NCI-H2107 treated with DMSO at 0.1 percent for 48 hours (cell line): ENCODE data around the gene CCDC179.

Source experiments
- DNase-seq: peaks from one replicate; lab custom pipeline; 2025; ENCODE audit not compliant: unreplicated experiment; lab: John Stamatoyannopoulos, UW

Gene CCDC179

GRCh38 chr11:22808571-22809197 is 51.6 kb downstream of the CCDC179 start:
- DNase-seq, result no peak

- no peak for DNase-seq
These were observed 52.3 kb downstream of the CCDC179 start for GRCh38 chr11:22807855-22808570.

- DNase-seq, result no peak
These were observed 52.9 kb downstream of the CCDC179 start for GRCh38 chr11:22807391-22807790.

GRCh38 chr11:22802861-22803260 is 57.4 kb downstream of the CCDC179 start:
- no peak for DNase-seq

- no peak for DNase-seq
These were observed 59.8 kb downstream of the CCDC179 start for GRCh38 chr11:22800482-22800881.

GRCh38 chr11:22798901-22799300 is 61.4 kb downstream of the CCDC179 start:
- DNase-seq, result no peak

GRCh38 chr11:22797047-22797446 is 63.2 kb downstream of the CCDC179 start:
- DNase-seq, result no peak
